ENCODE results near the gene CCDC122.

DNA sequence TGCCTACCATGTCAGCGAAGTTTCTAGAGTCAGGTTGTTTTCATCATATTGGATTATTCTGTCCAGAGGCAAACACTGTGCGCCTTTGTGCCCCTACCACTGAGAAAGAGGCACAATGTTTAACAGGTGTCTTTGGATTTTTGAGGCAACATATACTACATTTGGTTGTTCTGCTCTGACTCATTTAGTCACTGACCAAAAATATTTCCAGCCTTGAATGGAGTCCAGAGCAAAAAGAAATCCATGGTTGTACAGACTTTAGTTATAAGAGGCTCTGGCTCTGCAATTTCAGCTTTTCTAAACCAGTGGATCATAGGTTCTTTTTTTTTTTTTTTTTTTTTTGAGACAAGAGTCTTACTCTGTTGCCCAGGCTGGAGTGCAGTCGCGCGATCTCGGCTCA is 35.9 kb upstream of the CCDC122 start:
- TF ChIP-seq YY1 (IDR thresholded peaks at IDR 0.05; ENCODE audit: insufficient read depth, insufficient read length), result no peak
- no peak for TF ChIP-seq SUZ12 (IDR thresholded peaks at IDR 0.05; ENCODE audit: extremely low read depth, insufficient read depth, insufficient read length)
- TF ChIP-seq ZNF274 (IDR thresholded peaks at IDR 0.05; ENCODE audit: low read depth, low read length), result no peak

Measured in NT2/D1 (cell line).